Choroid plexus epithelial cell (primary cell): Measurements from ENCODE around the gene IFT122.

Experiments used
- DNase-seq: peaks from one replicate; pipeline ENCODE4 v3.0.0-alpha.2; 2010; ENCODE audit warnings: low read depth
- H3K4me3 ChIP-seq: 2 replicates; pipeline ENCODE4 v1.5.1; 2011; ENCODE audit warnings: low read depth, mild to moderate bottlenecking, control low read depth, low read length, moderate library complexity
- TF ChIP-seq, protein P1 (sequence below): conservative IDR thresholded peaks from 2 replicates; pipeline ENCODE4 v1.5.1; 2011; ENCODE audit warnings: low read depth, mild to moderate bottlenecking, control low read depth, inconsistent platforms, low read length, moderate library complexity

Gene IFT122

DNA sequence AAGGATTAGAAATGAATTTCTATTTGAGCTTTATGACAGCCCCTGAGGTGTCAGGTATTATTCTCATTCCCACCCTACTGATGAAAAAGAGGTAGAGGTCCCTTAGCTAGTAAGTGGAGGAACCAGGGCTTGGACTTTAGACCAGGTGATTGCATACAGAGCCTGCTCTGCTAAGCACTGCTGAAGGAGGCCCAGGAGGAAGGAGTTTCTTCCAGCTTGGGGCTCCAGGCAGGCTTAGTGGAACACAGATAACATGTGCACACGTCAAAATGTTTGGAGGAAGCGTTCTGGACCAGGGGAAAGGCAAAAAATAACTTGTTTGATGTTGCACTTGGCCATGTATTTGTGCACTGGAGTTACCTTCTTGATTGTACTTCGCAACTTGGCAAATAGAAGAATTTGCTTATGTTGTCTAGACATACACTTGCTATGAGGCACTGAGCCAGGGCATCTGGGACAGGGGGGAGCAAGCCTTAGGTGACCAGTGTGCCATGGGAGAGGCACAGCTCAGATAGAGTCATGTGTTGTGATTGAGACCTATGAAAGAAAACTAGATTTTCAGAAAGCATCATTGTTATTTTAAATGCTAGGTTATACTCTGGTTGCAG is 22.4 kb downstream of the IFT122 start:
- TF ChIP-seq, protein P1, sequence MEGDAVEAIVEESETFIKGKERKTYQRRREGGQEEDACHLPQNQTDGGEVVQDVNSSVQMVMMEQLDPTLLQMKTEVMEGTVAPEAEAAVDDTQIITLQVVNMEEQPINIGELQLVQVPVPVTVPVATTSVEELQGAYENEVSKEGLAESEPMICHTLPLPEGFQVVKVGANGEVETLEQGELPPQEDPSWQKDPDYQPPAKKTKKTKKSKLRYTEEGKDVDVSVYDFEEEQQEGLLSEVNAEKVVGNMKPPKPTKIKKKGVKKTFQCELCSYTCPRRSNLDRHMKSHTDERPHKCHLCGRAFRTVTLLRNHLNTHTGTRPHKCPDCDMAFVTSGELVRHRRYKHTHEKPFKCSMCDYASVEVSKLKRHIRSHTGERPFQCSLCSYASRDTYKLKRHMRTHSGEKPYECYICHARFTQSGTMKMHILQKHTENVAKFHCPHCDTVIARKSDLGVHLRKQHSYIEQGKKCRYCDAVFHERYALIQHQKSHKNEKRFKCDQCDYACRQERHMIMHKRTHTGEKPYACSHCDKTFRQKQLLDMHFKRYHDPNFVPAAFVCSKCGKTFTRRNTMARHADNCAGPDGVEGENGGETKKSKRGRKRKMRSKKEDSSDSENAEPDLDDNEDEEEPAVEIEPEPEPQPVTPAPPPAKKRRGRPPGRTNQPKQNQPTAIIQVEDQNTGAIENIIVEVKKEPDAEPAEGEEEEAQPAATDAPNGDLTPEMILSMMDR = no peak
- no peak overlapping the region for H3K4me3 ChIP-seq
- no peak for DNase-seq

DNA sequence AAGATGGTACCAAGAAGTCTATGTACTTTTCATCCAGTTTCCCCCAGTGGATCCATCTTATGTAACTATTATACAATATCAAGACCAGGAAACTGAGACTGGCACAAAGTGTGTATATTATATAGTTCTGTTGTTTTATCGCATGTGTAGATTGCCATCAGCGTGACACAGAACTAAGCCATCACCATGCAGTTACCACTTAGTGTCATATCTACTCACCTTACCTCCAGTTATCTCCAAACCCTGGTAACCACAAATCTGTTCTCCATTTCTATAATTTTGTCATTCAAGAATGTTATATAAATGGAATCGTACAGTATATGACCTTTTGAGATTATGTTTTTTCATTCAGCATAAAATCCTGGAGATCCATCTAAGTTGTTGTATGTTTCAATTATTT is 23.1 kb downstream of the IFT122 start:
- no peak for DNase-seq
- no peak overlapping the region for H3K4me3 ChIP-seq
- TF ChIP-seq, protein P1 = no peak

DNA sequence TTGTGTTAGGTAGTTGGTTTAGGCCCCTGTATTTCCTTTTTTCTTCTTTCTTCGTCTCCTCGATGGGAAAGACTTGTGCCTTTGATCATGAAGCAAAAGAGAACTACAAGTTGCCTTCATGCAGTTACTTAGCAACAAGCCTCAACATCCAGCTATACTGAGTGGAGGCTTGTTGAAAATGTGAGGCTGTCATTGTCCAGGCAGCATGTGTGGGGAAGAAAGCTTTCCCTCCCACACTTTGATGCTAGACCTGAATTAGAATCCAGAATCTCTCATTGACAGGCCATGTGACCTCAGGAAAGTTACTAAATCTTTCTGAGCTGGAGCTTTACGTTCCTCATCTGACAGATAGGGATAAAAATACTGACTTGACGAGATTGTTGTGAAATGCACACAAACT is 23.7 kb downstream of the IFT122 start:
- no peak overlapping the region for H3K4me3 ChIP-seq
- no peak for DNase-seq
- TF ChIP-seq, protein P1 = no peak

DNA sequence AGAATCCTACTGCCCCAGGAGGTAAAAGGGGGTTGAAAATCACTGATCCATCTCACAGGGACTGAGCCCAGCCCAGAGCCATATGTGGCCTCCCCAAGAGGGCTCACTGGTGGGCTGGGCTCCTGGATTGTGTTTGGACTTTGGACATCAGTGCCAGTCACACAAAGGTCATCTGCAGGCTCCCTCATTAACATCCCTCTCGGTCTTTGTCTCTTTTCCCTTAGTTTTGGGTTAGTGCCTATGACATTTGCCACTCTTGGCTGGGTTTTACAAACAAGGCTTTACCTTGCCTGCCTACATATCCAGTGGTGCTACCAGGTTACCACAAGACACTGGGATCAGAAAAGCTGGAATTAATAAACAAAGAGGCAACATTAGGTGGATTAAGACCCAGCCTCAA is 27.9 kb downstream of the IFT122 start:
- H3K4me3 ChIP-seq = no peak overlapping the region
- no peak for DNase-seq
- TF ChIP-seq, protein P1 = no peak

DNA sequence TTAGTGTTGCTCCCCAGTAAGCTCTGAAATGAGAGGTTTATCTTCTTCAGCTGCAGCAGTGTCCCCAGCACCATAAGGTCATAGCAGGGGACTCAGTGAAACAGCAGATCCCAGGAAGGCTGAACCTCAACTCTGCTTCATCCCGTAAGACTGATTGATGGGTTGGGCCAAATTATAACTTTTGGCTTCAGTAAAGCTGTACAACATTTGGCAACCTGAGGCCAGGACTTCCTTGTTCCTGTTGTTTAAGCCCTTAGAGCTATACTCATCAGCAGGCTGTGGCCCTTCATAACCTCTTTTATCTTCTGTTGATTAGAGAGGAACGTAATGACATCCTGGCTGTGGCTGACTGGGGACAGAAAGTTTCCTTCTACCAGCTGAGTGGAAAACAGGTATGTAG is 29.0 kb downstream of the IFT122 start:
- TF ChIP-seq, protein P1 = no peak
- no peak for DNase-seq
- H3K4me3 ChIP-seq = no peak overlapping the region

DNA sequence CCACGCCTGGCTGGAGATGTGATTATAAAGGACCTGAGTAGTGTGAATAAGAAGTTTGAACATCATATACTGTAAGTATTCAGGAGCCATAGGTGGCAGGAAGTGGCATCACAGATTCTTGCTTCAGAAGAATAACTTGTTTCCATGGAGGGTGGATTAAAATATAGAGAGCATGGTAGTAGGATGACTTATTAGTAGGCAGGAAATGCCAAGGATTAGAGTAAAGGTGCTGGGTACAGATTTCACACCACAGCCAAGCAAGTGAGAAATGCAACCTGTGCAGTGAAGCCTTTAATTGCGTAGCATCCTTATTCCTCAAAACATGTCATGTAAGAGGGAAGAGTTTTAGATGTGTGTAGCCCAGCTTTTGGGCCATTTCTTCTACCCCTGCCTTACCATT is 30.8 kb downstream of the IFT122 start:
- no peak overlapping the region for H3K4me3 ChIP-seq
- DNase-seq = no peak
- TF ChIP-seq, protein P1 = no peak

DNA sequence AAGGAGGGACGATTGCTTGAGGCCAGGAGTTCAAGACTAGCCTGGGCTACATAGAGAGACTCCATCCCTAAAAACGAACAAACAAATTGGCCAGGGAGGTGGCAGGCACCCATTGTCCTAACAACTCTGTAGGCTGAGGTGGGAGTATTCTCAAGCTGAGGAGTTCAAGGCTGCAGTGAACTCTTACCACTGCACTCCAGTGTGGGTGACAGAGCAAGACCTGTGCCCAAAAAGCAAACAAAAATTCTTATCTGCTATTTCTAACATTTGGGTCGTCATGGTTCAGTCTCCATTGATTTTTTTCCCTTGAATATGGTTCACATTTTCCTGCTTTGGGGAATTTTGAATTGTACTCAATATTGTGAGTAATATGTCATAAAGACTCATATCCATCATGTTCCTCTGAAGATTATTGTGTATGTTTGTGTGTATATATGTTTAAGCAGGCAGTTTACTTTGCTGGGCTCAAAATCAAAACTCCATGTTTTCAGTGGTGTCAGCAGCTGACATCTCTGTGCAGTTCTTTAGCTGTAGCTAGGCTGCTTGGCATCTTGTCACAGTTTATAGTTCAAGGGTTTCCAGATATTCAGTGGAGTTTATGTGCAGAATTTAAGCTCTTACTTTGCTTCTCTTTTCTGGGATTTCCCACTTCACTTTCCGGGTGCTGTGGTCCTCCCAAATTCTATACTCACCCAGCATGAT is 33.2 kb downstream of the IFT122 start:
- no peak overlapping the region for H3K4me3 ChIP-seq
- TF ChIP-seq, protein P1 = no peak
- no peak for DNase-seq
